ENCODE measurements around the gene FXYD4. TPM values are rescaled to one million over a fixed set of nuclear protein-coding genes. Genes with fewer than 3 reads are reported as not detected.
A peak's percentile ranks its signal among the peaks of the same experiment; 100 is the strongest.
"Not testable (repeated sequence)": the region's sequence is repeated elsewhere in the genome, so short reads cannot be mapped to it uniquely, and the experiment has no call there.

FXYD4 gene, protein sequence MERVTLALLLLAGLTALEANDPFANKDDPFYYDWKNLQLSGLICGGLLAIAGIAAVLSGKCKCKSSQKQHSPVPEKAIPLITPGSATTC
- total RNA-seq (ENCODE audit: insufficient read depth, low replicate concordance), result not detected

DNA sequence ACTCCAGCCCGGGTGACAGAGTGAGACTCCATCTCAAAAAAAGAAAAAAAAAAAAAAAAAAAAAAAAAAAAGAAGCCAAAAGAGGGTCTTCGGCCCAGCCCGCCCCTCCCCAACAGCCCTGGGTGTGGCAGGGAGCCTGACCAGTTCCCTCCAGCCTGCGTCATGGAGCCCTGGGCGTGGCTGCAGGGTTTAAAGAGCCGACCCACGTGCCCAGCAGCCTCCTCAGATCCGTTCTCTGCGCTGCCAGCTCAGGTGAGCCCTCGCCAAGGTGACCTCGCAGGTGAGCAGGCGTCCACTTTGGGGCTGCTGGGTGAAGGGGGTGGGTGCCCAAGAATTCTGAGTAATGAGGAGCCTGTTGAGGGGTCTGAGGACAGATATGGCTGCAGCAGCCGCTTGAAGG lies at the start of gene FXYD4:
Gene FXYD4, plus strand, starts transcription at position 219 of the 400 bp plus-strand sequence. CDS start 2,111 bp downstream, outside the sequence.
- DNase-seq (ENCODE audit: low spot score), result no peak

DNA sequence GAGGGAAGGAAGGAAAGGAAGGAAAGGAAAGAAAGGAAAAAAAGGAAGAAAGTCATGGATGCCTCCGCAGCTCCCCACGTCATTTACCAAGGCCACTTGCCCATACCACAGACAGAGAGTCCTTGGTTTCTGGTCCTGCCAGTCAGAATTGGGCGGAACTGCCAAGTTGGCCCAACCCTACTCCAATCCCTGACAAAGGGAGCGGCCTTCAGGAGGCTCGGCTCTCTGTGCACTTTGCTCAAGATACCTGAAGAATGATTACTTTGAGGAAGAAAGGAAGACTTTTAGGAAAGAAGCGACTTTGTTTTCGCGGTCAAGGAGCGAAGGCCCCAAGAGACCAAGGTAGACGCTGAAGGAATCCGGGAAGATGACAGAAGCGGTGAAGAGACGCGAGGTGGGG lies 49.1 kb upstream of the FXYD4 start:
- no peak for DNase-seq (ENCODE audit: low spot score)

DNA sequence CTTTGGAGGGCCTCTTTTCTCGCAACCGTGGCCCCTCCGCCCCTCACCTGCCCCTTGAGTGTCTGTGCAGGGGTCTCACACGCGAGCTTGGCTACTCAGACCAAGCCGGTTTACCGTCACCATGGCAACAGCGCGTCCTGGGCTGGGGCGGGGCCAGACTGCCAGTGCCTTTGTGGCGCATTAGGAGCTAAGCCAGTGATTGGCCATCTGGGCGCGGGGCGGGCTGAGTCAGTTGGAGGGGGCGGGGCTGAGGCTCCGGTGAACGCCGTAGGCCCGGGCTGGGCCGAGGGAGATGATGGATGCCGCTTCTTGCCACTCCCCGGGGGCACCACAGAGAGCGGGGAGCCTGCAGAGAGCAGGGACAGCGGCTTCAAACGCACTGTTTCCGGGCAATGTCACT lies 48.7 kb upstream of the FXYD4 start:
- DNase-seq (ENCODE audit: low spot score), result peak; percentile 94

DNA sequence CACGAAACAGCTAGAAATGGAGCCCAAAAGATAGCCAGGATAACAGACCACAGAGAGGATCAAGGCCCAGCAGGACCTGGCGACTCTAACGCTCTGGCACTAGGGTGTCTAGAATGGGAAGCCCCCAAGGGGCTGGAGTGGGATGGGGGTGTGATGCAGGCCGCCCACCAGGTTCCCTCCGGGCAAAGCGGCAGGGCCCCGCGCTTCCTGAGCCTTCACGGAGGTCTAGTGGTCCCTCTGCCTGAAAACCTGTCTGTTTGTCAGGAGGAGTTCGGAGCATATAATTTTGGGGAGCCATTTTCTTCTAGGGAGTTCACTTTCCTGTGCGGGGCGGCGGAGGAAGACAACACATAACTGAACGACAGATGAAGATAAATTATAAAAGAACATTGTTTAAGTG lies 48.2 kb upstream of the FXYD4 start:
- DNase-seq (ENCODE audit: low spot score), result no peak

DNA sequence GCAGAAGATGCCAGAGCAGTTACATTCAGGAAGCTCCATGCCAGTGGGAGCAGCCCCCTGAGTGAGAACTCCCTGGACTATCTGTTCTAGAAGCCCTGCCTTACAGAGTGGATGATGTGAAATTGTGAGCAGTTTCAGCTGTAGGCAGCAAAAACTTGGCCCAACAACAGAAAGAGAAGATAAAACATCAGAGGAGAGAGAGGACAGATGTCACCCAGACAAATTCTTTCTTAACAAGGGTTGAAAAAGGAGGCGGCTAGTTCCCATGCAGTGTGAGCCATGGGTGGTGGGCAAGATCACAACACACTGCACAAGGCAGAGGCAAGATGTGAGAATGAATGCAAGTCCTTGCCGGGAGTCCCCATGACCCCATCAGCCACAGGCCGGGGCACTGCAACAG lies 46.6 kb upstream of the FXYD4 start:
- no peak for DNase-seq (ENCODE audit: low spot score)

DNA sequence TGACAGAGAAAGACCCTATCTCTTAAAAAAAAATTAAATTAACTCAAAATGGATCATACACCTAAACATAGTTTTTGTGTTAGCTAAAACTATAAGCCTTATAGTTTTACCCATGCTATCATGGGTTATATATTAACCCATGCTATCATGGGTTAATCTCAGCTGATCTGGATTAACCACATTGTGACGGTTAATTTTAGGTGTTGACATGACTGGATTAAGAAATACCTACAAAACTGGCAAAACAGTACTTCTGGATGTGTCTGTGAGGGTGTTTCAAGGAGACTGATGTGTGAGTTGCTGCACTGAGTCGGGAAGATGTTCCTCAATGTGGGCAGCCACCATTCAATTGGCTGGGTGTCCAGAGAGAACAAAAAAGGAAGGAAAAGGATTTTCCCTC lies 44.3 kb upstream of the FXYD4 start:
- DNase-seq (ENCODE audit: low spot score), result no peak

DNA sequence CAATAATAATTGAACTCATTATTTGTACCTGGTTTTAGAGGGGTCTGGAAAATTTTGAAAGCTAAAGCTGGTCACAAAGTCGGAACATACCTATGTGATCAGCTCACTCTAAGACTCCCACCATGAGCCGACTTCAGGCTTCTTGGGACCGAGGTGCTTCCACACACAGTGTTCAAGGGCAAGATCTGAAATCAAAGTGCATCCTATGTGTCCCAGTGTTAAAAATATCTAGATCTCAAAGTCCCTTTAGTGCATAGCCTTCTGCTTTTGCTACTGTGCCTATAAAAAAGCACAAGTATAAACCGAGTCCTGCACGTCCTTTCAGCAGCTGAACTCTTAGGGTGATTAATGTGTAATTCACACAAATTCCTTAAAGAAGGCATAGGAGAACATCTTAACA lies 43.5 kb upstream of the FXYD4 start:
- no peak for DNase-seq (ENCODE audit: low spot score)

DNA sequence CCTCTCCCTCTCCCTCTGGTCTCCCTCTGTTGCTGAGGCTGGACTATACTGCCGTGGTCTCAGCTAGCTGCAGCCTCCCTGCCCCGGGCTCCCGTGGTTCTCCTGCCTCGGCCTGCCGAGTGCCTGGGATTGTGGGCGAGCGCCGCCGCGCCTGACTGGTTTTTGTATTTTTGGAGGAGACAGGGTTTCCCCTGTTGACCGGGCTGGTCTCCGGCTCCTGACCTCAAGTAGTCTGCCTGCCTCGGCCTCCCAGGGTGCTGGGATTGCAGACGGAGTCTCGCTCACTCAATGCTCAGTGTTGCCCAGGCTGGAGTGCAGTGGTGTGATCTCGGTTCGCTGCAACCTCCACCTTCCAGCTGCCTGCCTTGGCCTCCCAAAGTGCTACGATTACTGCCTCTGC lies 42.6 kb upstream of the FXYD4 start:
- not testable (repeated sequence) for DNase-seq (ENCODE audit: low spot score)

DNA sequence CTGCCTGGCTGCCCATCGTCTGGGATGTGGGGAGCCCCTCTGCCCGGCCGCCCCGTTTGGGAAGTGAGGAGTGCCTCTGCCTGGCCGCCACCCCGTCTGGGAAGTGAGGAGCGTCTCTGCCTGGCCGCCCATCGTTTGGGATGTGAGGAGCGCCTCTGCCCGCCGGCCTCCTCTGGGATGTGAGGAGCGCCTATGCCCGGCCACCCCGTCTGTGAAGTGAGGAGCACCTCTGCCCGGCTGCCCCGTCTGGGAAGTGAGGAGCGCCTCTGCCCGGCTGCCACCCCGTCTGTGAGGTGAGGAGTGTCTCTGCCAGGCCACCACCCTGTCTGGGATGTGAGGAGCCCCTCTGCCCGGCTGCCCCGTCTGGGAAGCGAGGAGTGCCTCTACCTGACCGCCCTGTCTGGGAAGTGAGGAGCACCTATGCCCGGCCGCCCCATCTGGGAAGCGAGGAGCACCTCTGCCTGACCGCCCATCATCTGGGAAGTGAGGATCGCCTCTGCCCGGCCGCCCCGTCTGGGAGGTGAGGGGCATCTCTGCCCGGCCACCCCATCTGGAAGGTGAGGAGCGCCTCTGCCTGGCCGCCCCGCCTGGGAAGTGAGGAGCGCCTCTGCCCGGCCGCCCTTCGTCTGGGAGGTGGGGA lies 42.1 kb upstream of the FXYD4 start:
- not testable (repeated sequence) for DNase-seq (ENCODE audit: low spot score)

DNA sequence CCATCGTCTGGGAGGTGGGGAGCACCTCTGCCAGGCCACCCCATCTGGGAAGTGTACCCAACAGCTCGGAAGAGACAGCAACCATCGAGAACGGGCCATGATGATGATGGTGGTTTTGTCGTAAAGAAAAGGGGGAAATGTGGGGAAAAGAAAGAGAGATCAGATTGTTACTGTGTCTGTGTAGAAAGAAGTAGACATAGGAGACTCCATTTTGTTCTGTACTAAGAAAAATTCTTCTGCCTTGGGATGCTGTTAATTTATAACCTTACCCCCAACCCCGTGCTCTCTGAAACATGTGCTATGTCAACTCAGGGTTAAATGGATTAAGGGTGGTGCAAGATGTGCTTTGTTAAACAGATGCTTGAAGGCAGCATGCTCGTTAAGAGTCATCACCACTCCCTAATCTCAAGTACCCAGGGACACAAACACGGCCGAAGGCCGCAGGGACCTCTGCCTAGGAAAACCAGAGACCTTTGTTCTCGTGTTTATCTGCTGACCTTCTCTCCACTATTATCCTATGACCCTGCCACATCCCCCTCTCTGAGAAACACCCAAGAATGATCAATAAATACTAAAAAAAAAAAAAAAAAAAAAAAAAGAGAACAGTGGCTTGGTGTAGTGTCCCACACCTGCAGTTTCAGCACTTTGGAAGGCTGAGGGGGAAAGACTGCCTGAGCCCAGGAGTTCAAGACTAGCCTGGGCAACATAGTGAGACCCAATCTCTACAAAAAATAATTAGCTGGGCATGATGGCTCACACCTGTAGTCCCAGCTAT lies 41.2 kb upstream of the FXYD4 start:
- DNase-seq (ENCODE audit: low spot score), result not testable (repeated sequence)

DNA sequence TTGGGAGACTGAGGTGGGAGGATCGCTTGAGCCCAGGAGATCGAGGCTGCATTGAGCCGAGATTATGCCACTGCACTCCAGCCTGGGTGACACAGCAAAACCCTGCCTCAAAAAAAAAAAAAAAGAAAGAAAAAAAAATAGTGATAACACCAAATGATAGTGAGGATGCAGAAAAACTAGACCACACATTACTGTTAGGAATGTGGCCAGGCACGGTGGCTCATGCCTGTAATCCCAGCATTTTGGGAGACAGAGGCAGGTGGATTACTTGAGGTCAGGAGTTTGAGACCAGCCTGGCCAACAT lies 40.7 kb upstream of the FXYD4 start:
- DNase-seq (ENCODE audit: low spot score), result not testable (repeated sequence)

DNA sequence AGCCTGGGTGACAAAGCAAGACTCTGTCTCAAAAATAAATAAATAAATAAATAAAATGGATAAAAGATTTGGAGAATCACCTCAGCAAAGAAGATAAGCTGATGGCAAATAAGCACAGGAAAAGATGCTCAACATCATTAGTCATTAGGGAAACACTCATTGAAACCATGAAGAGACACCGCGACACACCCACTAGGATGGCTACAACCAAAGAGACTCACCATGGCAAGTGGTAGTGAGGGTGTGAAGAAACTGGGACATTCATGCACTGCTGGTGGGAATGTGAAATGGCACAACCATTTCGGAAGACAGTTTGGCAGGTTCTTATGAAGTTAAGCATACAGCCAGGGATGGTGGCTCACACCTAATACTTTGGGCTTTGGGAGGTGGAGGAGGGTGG lies 37.8 kb upstream of the FXYD4 start:
- no peak for DNase-seq (ENCODE audit: low spot score)

DNA sequence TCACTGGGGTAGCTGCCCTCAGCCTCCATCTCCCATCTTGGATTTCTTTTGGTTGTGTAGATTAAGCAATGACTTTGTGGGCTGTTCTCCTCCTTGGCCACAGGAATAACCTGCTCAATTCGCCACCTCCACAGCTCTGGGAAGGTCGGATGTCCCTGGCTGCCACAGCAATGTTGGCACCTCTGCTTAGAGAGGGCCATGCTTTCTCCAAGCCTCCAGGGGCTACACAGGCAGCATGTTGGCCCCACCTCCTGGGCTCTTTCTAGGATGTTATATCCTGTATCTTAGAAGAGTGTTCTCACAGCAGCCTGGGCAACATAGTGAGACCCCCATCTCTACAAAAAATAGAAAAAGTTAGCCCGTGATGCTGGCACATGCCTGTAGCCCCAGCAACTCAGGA lies 35.4 kb upstream of the FXYD4 start:
- DNase-seq (ENCODE audit: low spot score), result no peak

DNA sequence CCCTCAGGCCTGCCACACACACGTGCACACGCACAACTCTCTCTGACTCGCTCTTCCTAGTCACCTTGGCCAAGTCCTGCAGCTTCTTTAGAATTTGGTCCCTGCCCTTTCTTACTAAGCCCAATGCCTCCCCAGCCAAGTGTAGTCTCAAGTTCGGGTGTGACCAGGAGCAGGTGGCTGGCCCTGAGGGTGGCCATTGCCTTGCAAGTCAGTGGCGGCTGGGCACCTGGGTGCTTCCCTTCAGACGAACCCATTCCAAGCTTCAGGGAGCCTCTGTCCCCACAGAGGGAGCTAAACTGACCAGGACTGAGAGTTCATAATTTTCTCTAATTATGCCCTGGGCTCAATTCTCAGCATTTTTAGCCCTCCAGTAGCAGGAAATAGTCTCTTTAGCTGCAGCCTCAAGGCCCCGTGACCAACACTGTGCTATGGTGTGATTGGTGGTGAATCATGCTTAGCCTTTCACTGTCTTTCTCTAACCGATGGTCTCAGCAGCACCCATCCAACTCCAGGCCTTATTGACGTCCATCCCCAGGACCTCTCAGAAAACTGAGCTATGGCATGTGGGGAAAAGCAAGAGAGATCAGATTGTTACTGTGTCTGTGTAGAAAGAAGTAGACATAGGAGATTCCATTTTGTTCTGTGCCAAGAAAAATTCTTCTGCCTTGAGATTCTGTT lies 34.7 kb upstream of the FXYD4 start:
- no peak for DNase-seq (ENCODE audit: low spot score)

DNA sequence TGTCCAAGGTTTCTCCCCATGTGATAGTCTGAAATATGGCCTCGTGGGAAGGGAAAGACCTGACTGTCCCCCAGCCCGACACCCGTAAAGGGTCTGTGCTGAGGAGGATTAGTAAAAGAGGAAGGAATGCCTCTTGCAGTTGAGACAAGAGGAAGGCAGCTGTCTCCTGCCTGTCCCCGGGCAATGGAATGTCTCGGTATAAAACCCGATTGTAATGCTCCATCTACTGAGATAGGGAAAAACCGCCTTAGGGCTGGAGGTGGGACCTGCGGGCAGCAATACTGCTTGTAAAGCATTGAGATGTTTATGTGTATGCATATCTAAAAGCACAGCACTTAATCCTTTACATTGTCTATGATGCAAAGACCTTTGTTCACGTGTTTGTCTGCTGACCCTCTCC lies 33.9 kb upstream of the FXYD4 start:
- not testable (repeated sequence) for DNase-seq (ENCODE audit: low spot score)

DNA sequence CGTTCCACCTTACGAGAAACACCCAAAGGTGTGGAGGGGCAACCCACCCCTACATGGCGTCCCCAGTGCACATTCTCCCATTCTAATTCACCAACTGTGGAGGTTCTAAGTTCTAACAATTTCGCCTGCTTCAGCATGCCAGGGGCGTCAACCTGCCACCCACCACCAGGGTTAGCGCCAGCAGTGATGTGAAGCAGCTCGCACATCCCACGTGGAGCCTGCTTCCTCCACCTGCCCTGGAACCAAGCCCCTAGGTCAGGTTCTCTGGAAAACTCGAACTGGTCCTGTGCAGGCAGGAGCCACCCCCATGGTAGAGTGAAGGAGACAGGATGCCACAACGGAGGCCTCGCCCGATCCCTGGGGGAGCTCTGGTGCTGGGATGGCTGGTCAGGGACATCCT lies 33.3 kb upstream of the FXYD4 start:
- no peak for DNase-seq (ENCODE audit: low spot score)

DNA sequence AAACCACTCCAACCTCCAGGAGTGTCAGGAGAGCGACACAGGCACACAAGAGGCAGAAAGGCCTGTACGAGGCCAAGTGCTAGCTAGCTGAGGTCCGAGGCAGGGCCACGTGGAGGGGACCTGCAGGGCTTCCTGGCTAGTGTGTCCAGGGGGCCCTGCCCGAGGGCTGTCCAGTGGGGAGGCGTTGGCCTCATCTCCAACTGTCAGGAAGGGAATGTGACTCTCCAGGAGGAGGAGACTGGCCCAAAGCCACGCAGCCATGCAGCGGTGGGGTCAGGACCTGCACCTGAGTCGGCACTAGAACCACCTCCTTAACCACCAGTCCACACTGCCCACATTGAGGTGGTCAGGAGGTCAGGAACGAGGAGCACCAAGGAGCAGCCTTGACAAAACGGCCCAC lies 32.3 kb upstream of the FXYD4 start:
- DNase-seq (ENCODE audit: low spot score), result no peak

DNA sequence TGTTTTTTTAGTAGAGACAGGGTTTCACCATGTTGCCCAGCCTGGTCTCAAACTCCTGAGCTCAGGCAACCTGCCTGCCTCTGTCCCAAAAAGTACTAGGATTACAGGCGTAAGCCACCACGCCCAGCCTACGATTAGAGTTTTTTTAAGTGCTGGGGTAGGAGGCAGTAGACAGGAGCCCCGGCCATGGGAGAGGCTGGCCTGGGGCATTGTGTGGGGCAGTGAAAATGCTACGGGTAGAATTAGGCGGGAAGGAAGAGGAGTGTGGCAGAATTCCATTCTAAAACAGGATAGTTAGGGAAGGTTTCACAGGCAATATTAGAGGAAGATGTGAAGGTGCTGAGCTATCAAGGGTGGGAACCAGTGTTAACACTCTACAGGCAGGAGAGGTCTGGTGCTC lies 31.3 kb upstream of the FXYD4 start:
- DNase-seq (ENCODE audit: low spot score), result no peak

DNA sequence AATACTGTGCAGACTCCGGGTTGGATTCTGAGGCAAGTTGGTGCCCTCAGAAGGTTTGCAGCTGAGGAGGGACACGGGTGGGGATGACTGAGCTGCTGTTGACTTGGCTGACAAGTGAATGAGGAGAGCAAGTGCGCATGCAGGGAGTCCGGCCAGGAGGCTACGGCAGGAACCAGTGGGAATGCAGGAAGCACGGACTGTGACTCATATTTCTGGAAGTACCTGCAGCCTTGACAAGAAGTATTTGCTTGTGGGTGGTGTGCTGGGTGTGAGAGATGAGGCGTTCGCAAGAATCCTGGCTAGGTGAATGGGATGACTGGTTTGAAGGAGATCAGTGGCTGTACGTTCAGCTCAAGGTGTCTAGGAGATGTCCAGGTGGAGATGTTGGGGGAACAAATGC lies 30.8 kb upstream of the FXYD4 start:
- no peak for DNase-seq (ENCODE audit: low spot score)

DNA sequence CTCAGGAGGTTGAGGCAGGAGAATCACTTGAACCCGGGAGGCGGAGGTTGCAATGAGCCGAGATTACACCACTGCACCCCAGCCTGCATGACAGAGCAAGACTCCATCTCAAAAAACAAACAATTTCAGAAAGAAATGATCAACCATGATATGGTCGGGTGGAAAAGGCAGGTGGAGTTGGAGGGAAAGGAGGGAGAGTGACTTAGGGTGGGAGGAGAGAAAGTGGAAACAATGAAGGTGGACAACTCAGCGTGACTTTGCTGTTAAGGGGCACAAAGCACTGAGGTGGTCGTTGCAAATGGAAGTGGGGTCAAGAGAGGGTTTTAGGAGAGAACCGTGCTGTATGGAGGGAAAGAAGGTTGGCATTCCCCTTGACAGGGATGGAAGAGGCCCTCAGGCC lies 30.0 kb upstream of the FXYD4 start:
- DNase-seq (ENCODE audit: low spot score), result no peak

DNA sequence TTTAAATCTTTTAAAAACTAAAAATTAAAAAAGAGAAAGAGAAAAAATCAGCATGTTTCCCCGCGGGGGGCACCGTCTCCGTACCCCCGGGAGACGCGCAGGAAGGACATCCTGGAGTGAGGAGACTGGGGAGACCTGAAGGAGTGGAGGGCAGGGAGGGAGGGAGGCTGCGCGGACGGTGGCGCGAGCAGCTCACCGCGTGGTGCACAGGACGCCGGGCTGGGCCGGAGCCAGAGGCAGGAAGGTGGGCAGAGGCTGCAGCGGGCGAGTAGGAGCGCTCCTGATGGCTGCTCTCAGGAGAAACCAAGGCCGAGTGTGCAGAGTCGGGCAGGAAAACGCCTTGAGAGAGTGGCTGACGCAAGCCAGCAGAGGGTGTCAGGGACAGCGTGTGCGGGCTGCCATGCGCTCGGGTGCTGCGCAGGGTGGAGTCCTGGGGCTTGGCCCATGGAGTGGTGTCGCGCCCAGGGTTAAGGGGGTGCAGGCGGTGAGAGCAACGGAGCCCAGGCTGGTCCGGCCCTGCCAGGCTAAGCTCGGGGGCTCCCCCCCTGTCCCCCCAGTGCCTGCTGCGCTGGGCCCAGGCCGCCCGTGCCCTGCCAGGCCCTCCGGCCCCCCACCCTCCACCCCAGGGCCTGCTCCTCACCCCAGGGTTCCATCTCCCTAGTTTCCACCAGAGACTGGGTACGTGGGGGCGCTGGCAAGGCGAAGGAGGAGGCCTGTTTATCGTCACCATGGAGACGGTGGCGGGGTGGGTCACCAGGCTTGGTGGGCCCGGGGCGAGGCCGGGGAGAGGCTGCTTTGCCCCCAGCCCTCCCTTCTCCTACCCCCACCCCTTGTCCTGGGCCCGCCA lies 28.9 kb upstream of the FXYD4 start:
- no peak for DNase-seq (ENCODE audit: low spot score)

DNA sequence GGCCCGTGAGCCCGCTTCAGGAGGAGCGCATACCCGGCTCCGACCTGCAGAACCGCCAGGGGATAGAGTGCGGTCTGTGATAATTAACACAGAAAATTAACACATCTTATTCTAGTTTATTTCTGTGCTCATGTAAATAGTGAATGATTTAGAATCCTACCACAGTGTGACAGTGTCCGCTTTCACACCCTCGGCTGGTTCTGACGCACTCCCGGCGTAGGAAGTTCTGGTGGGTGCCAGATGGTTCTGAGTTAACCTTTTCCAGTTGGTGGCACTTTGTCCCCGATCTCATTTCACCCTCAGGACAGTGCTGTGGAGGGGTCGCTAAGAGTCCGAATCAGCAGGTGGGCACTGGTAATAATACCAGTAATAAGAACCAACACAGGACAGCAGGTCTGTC lies 28.3 kb upstream of the FXYD4 start:
- DNase-seq (ENCODE audit: low spot score), result no peak

All from umbilical cord (tissue), 2 donors.